Right renal cortex interstitium (tissue), 3 donors: ENCODE measurements around the gene APAF1. TPM values are rescaled to one million over a fixed set of nuclear protein-coding genes. Genes with fewer than 3 reads are reported as not detected.

ENCODE experiments used
- DNase-seq, 3 donors: peaks; one replicate each; pipeline ENCODE4 v3.0.0-alpha.2; 2013; ENCODE audit warnings: low read depth in 3 of 3, low spot score in 2 of 3
- polyA plus RNA-seq, 3 donors: library from polyadenylated mRNA; unstranded; fragments of 120-200 nt; gene quantifications; one replicate each; pipeline ENCODE4 v1.2.1, GENCODE V29; 2013; ENCODE audit not compliant: insufficient read length in 3 of 3

Gene APAF1
- polyA plus RNA-seq, 3 donors: 31.8 to 39.9 (median 37.5) TPM

GRCh38 chr12:98721204-98721702 is 76.2 kb downstream of the APAF1 start:
- no peak for DNase-seq

GRCh38 chr12:98724384-98725155 is 79.5 kb downstream of the APAF1 start:
- no peak for DNase-seq

GRCh38 chr12:98725476-98726247 is 80.6 kb downstream of the APAF1 start:
- DNase-seq: no peak

- DNase-seq: no peak
Measured at GRCh38 chr12:98727196-98727595, 82.1 kb downstream of the APAF1 start.

- DNase-seq: no peak
Measured at GRCh38 chr12:98730412-98730811, 85.3 kb downstream of the APAF1 start.

DNA sequence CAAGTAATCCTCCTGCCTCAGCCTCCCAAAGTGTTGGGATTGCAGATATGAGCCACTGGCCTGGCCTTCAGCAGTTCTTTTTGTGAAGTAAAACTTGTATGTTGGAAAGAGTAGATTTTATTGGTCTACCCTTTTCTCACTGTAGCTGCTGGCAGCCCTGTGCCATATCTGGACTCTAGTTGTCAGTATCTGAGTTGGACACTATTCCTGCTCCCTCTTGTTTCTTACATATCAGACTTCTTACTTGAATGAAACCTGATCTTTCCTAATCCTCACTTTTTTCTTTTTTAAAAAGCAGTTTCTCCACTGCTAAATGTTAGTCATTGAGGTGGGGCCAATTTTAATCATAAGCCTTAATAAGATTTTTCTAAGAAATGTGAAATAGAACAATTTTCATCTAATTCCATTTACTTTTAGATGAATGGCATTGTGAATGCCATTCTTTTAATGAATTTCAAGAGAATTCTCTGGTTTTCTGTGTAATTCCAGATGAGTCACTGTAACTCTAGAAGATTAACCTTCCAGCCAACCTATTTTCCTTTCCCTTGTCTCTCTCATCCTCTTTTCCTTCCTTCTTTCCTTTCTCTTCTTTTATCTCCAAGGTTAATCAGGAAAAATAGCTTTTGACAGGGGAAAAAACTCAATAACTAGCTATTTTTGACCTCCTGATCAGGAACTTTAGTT is 88.7 kb downstream of the APAF1 start:
- no peak for DNase-seq

DNA sequence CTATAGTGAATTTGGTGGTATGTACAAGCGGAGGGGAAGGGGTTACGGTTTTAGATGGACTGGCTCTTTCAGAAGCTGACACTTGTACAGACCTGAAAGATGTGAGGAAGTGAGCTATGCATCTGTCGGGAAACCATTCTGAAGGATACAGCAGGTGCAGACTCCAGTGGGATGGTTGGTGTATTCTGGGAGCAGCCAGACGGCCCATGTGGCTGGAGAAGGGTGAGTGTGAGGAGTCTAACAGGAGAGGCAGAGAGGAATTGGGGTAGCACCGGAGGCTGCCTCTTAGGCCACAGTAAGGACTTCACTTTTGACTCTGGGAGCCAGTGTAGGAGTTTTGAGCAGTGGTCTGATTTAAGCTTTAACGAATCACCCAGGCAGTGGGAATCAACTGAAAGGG is 90.7 kb downstream of the APAF1 start:
- no peak for DNase-seq

- no peak for DNase-seq
Measured at GRCh38 chr12:98736352-98737321, 91.5 kb downstream of the APAF1 start.

GRCh38 chr12:98737322-98737712 is 92.2 kb downstream of the APAF1 start:
- DNase-seq: no peak

GRCh38 chr12:98738002-98738401 is 92.9 kb downstream of the APAF1 start:
- DNase-seq: no peak

DNA sequence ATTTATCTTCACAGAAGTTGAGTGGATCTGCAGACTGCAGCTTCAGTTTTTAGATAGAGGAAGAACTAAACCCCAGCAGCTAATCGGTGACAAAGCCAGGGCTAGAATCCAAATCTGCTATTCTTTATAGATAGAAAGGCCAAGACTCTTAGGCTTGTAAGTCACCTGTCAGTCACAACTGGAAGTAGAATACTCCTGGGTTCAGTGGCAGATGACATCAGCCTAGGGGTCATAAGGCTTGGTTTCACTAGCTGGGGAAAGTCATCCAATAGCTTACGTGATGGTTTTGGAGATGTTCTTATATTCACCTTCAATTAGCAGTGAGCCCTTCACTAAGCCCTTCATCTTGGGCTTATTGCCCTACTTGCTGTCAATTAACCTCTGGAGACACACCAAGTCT is 93.4 kb downstream of the APAF1 start:
- no peak for DNase-seq

DNA sequence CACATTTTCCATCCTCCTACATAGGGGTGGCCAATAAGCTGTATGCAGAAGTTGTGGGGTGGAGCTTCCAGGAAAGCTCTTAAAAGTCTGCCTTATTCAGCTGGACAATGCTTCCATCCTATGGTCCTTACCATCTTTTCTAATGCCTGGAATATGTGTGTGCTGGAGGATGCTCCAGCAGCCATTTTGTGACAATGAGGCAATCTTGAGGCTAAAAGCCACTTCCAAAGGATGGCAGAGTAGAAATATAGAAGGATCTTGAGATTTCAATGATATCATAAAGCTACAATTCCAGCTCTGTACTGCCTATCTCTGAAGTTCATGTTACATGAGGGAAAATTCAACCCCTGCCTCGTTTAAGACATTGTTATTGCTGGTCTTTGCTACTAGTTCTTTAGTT is 95.7 kb downstream of the APAF1 start:
- DNase-seq: no peak

GRCh38 chr12:98741196-98741555 is 96.1 kb downstream of the APAF1 start:
- DNase-seq: no peak

GRCh38 chr12:98741556-98742265 is 96.6 kb downstream of the APAF1 start:
- DNase-seq: no peak

GRCh38 chr12:98743362-98743953 is 98.4 kb downstream of the APAF1 start:
- DNase-seq: no peak

- no peak for DNase-seq
Measured at GRCh38 chr12:98744680-98745079, 99.6 kb downstream of the APAF1 start.

- no peak for DNase-seq
Measured at GRCh38 chr12:98745578-98746391, 100.7 kb downstream of the APAF1 start.

DNA sequence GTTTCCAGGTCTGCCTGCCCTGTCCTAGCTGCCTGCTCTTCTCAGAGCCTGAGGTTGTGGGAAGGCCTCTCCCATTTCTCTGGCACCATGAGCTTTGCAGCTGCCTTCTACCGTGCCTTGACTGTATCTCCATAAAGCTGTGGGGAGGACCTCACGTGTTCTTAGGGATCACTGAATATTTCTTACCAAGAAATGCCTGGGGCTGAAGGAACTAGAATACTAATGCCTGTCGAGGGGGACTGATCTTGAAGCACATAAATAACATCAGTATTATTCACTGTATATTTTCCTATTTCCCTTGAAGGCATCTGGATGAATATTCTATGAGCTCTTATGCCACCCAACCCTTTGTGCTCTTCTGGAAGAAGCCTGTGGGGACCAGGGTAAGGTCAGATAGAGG is 103.4 kb downstream of the APAF1 start:
- DNase-seq: no peak
